Vagina (tissue), 2 donors: ENCODE data around the gene RNF115. TPM values are rescaled to one million over a fixed set of nuclear protein-coding genes. Genes with fewer than 3 reads are reported as not detected.
"Not testable (repeated sequence)": the region's sequence is repeated elsewhere in the genome, so short reads cannot be mapped to it uniquely, and the experiment has no call there.

Source experiments
- DNase-seq, 2 donors: peaks; one replicate each; pipeline ENCODE4 v3.0.0-alpha.2; 2017; ENCODE audit errors: extremely low spot score in 2 of 2
- H3K27ac ChIP-seq: fragments of 200-600 bp; sonication (generic); one replicate; pipeline ENCODE4 v1.5.1; 2019
- H3K27me3 ChIP-seq: fragments of 200-600 bp; sonication (generic); one replicate; pipeline ENCODE4 v1.5.1; 2019
- H3K36me3 ChIP-seq, 2 donors: fragments of 200-600 bp; sonication (generic); one replicate each; pipeline ENCODE4 v1.5.1; 2017 to 2019
- H3K4me1 ChIP-seq: fragments of 200-600 bp; sonication (generic); one replicate; pipeline ENCODE4 v1.5.1; 2019
- H3K4me3 ChIP-seq, 2 donors: fragments of 200-600 bp; sonication (generic); 1 replicate in 1 of 2; 2 replicates in 1 of 2; pipeline ENCODE4 v1.5.1; 2016 to 2019
- H3K9me3 ChIP-seq: fragments of 200-600 bp; sonication (generic); one replicate; pipeline ENCODE4 v1.5.1; 2019
- CTCF ChIP-seq, 3 experiments: fragments of 450-650 bp in 2 of 3; fragments of 200-600 bp in 1 of 3; sonication (generic) in 1 of 3; IDR thresholded peaks; one replicate each; pipeline ENCODE4 v1.5.1; 2017 to 2019; ENCODE audit warnings: antibody characterized with exemption in 3 of 3, mild to moderate bottlenecking in 2 of 3, moderate library complexity in 2 of 3
- POLR2A ChIP-seq, 2 donors: fragments of 450-650 bp; IDR thresholded peaks; one replicate each; pipeline ENCODE4 v1.6.1; 2017; ENCODE audit warnings: antibody characterized with exemption in 2 of 2, mild to moderate bottlenecking in 2 of 2, moderate library complexity in 2 of 2
- POLR2AphosphoS5 ChIP-seq, 2 donors: sonication (generic); formaldehyde crosslinking; IDR thresholded peaks; one replicate each; pipeline ENCODE4 v1.9.0; 2017; ENCODE audit warnings: antibody characterized with exemption in 2 of 2, mild to moderate bottlenecking in 2 of 2, low read depth in 1 of 2; ENCODE audit not compliant: insufficient read depth in 1 of 2
- intact Hi-C: fragments of 100-400 bp; cut with DNase I; formaldehyde crosslinking; loops from one replicate; pipeline ENCODE4 v1.15.1; 2023
- total RNA-seq: library from RNA; depleted of rRNA; stranded (reverse); fragments of >200 nt; gene quantifications from one replicate; pipeline ENCODE4 v1.2.3, GENCODE V29; 2016

RNF115 gene
- total RNA-seq, 1 donor from 2014 or later = 16.2 TPM

- H3K36me3 ChIP-seq = peaks cover 0 to 4% of the 10 kb centered on the region in 2 donors
- no peaks in the 10 kb centered on the region for H3K27me3 ChIP-seq
- DNase-seq = no peak
- TF ChIP-seq POLR2AphosphoS5 (IDR thresholded peaks at IDR 0.05; ENCODE audit: insufficient read depth in 1 of 2, low read depth in 1 of 2) = no peak
- TF ChIP-seq POLR2A (IDR thresholded peaks at IDR 0.05) = no peak
- no peak for TF ChIP-seq CTCF (IDR thresholded peaks at IDR 0.05)
- H3K4me1 ChIP-seq = no peaks in the 10 kb centered on the region
- no peak overlapping the region for H3K4me3 ChIP-seq
- no peaks in the 10 kb centered on the region for H3K9me3 ChIP-seq
- intact Hi-C loops = no loop called here
- no peak overlapping the region for H3K27ac ChIP-seq
Measured at GRCh38 chr1:145736191-145736590, 87.7 kb downstream of the RNF115 start.

- Histone ChIP-seq H3K27ac (no peak overlapping the region), H3K36me3 (no peaks in the 10 kb centered on the region), H3K4me3 (no peak overlapping the region), H3K9me3 (no peaks in the 10 kb centered on the region), H3K27me3 (no peaks in the 10 kb centered on the region), H3K4me1 (no peaks in the 10 kb centered on the region)
- no peak for TF ChIP-seq POLR2AphosphoS5 (IDR thresholded peaks at IDR 0.05; ENCODE audit: insufficient read depth in 1 of 2, low read depth in 1 of 2)
- TF ChIP-seq CTCF (IDR thresholded peaks at IDR 0.05) = no peak
- TF ChIP-seq POLR2A (IDR thresholded peaks at IDR 0.05) = no peak
- intact Hi-C loops = no loop called here
- no peak for DNase-seq
Measured at GRCh38 chr1:145730900-145731299, 93.0 kb downstream of the RNF115 start.

GRCh38 chr1:145730467-145730866 is 93.4 kb downstream of the RNF115 start:
- H3K9me3 ChIP-seq = no peaks in the 10 kb centered on the region
- no peak for DNase-seq
- no peaks in the 10 kb centered on the region for H3K27me3 ChIP-seq
- no peak overlapping the region for H3K4me3 ChIP-seq
- intact Hi-C loops = no loop called here
- no peaks in the 10 kb centered on the region for H3K4me1 ChIP-seq
- H3K36me3 ChIP-seq = no peaks in the 10 kb centered on the region
- no peak overlapping the region for H3K27ac ChIP-seq
- no peak for TF ChIP-seq POLR2AphosphoS5 (IDR thresholded peaks at IDR 0.05; ENCODE audit: insufficient read depth in 1 of 2, low read depth in 1 of 2)
- no peak for TF ChIP-seq CTCF (IDR thresholded peaks at IDR 0.05)
- no peak for TF ChIP-seq POLR2A (IDR thresholded peaks at IDR 0.05)

- no peak for TF ChIP-seq CTCF (IDR thresholded peaks at IDR 0.05)
- no peak for TF ChIP-seq POLR2AphosphoS5 (IDR thresholded peaks at IDR 0.05; ENCODE audit: insufficient read depth in 1 of 2, low read depth in 1 of 2)
- TF ChIP-seq POLR2A (IDR thresholded peaks at IDR 0.05) = no peak
- H3K27ac ChIP-seq = no peak overlapping the region
- H3K36me3 ChIP-seq = no peaks in the 10 kb centered on the region
- H3K4me3 ChIP-seq = no peak overlapping the region
- no peak for DNase-seq
- intact Hi-C loops = no loop called here
- no peaks in the 10 kb centered on the region for H3K27me3 ChIP-seq
- no peaks in the 10 kb centered on the region for H3K4me1 ChIP-seq
- H3K9me3 ChIP-seq = no peaks in the 10 kb centered on the region
Measured at GRCh38 chr1:145729666-145730436, 94.0 kb downstream of the RNF115 start.

GRCh38 chr1:145729196-145729595 is 94.7 kb downstream of the RNF115 start:
- no peak overlapping the region for H3K27ac ChIP-seq
- DNase-seq = no peak
- no peaks in the 10 kb centered on the region for H3K9me3 ChIP-seq
- intact Hi-C loops = no loop called here
- TF ChIP-seq POLR2AphosphoS5 (IDR thresholded peaks at IDR 0.05; ENCODE audit: insufficient read depth in 1 of 2, low read depth in 1 of 2) (no peak), POLR2A (IDR thresholded peaks at IDR 0.05) (no peak), CTCF (IDR thresholded peaks at IDR 0.05) (no peak)
- H3K36me3 ChIP-seq = no peaks in the 10 kb centered on the region
- no peaks in the 10 kb centered on the region for H3K27me3 ChIP-seq
- no peaks in the 10 kb centered on the region for H3K4me1 ChIP-seq
- no peak overlapping the region for H3K4me3 ChIP-seq

GRCh38 chr1:145726193-145726592 is 97.7 kb downstream of the RNF115 start:
- H3K27me3 ChIP-seq, H3K27ac ChIP-seq, DNase-seq, intact Hi-C loops, H3K4me3 ChIP-seq, H3K9me3 ChIP-seq, H3K36me3 ChIP-seq, H3K4me1 ChIP-seq: not testable (repeated sequence)
